Mucosa of rectum (tissue), 2 donors: Measurements from ENCODE around the gene CAMTA1.

Source experiments
- H3K27ac ChIP-seq, 2 donors: one replicate each; pipeline ENCODE4 v1.7.0; 2013; ENCODE audit warnings: inconsistent platforms in 2 of 2, low read depth in 2 of 2, low read length in 2 of 2
- H3K27me3 ChIP-seq, 2 donors: one replicate each; pipeline ENCODE4 v1.7.0; 2013; ENCODE audit warnings: low read length in 2 of 2; ENCODE audit not compliant: control insufficient read depth in 2 of 2, insufficient read depth in 2 of 2
- H3K36me3 ChIP-seq, 2 donors: one replicate each; pipeline ENCODE4 v1.7.0; 2013; ENCODE audit warnings: low read length in 2 of 2; ENCODE audit not compliant: control insufficient read depth in 2 of 2, insufficient read depth in 2 of 2
- H3K4me1 ChIP-seq, 2 donors: one replicate each; pipeline ENCODE4 v1.7.0; 2013; ENCODE audit warnings: low read length in 2 of 2, mild to moderate bottlenecking in 1 of 2; ENCODE audit not compliant: control insufficient read depth in 2 of 2, insufficient read depth in 2 of 2
- H3K4me3 ChIP-seq, 2 donors: one replicate each; pipeline ENCODE4 v1.7.0; 2013; ENCODE audit warnings: low read length in 2 of 2
- H3K9ac ChIP-seq, 2 donors: one replicate each; pipeline ENCODE4 v1.7.0; 2013; ENCODE audit warnings: low read length in 2 of 2, low read depth in 1 of 2, mild to moderate bottlenecking in 1 of 2
- H3K9me3 ChIP-seq, 2 donors: one replicate each; pipeline ENCODE4 v1.7.0; 2013; ENCODE audit warnings: low read length in 2 of 2; ENCODE audit not compliant: control insufficient read depth in 2 of 2
- donor health status: healthy.
- donor health status: Normal muscosa, but diverticular disease.

The CAMTA1 gene

DNA sequence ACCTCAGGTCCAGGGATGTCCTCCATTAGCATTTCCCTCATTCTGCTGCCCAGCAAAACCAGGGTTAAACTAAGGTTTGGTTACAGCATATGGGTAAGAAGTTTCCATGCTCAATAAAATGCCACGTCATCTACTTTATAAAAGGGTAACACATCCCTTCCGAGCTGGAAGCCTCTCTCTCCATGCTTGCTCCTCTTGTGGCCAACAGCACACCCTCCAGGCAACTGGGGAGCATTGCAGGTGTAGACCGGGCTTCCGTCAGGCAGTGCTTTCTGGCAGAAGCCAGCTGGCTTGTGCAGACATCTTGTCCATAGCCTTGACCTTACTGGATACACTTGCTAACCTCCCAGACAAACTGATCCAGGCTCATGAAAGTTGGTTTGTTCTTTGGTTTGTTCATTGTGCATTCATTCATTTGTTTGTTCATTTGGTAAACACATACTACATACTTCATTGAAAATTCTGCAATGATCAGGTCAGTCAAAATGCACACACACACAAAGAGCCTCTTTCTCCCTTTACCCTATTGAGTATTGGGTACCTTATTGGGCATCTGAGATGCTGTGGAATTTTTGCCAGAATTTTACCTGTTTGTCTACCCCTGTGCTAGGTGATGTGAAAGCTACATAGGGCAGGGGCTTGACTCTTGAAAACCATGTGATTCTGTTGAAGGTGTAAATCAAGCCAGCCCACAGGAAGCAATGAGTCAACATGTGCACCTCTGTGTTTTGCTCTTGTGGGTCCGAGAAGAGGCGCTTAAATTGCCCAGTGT, 422.8 kb downstream of the CAMTA1 start:
- H3K4me1 ChIP-seq, result no peaks in the 10 kb centered on the region
- no peak overlapping the region for H3K4me3 ChIP-seq
- H3K36me3 ChIP-seq, result no peaks in the 10 kb centered on the region
- H3K27me3 ChIP-seq, result peaks cover 3 to 4% of the 10 kb centered on the region in 2 donors
- no peak overlapping the region for H3K9ac ChIP-seq
- no peak overlapping the region for H3K27ac ChIP-seq
- H3K9me3 ChIP-seq, result no peaks in the 10 kb centered on the region

DNA sequence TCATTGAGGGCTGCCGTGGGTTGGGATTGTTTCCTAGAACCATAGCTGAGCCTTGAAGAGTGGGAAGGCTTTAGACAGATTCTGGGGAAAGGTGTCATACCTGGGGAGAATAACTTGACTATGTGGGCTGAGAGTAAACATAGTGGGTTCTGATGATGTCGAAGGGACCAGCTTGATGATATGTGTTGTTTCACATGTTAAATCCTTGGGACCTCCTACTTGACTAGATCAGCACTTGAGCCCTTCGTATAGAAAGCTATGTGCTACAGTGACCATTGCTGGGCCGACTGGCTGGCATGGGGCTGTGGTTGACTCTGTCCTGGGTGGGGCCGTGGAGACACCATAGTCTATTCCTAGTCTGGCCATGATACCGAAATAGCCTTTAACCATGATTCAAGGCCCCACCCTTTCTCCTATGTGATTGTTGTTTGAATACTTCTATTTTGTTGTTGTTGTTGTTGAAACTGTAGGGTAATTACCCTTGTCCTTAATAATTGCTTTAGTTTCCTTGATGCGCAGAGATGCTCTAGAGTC, 423.5 kb downstream of the CAMTA1 start:
- no peak overlapping the region for H3K4me3 ChIP-seq
- H3K9ac ChIP-seq, result no peak overlapping the region
- no peaks in the 10 kb centered on the region for H3K9me3 ChIP-seq
- no peaks in the 10 kb centered on the region for H3K4me1 ChIP-seq
- H3K36me3 ChIP-seq, result no peaks in the 10 kb centered on the region
- peaks cover 3 to 4% of the 10 kb centered on the region in 2 donors for H3K27me3 ChIP-seq
- H3K27ac ChIP-seq, result no peak overlapping the region

DNA sequence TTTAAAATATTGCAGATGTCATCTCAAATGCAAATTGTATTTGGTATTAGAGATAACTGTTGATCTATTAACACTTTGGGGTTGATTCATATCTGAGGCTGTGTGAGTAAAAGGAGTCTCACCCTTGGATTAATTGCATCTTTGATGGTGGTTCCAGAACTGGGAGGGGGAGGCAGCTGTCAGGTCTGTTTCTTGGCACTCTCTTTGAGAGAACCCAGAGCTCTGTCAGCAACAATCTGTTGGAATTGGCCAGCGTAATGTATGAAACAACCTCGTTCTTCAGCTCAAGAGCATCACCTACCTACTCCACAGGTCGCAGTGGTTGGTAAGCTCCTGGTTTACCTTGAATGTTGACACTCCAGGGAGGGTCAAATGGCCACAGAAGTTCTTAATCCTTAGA, 424.1 kb downstream of the CAMTA1 start:
- no peak overlapping the region for H3K9ac ChIP-seq
- no peak overlapping the region for H3K4me3 ChIP-seq
- no peak overlapping the region for H3K27ac ChIP-seq
- H3K4me1 ChIP-seq, result no peaks in the 10 kb centered on the region
- H3K27me3 ChIP-seq, result peaks cover 3 to 4% of the 10 kb centered on the region in 2 donors
- H3K36me3 ChIP-seq, result no peaks in the 10 kb centered on the region
- no peaks in the 10 kb centered on the region for H3K9me3 ChIP-seq

DNA sequence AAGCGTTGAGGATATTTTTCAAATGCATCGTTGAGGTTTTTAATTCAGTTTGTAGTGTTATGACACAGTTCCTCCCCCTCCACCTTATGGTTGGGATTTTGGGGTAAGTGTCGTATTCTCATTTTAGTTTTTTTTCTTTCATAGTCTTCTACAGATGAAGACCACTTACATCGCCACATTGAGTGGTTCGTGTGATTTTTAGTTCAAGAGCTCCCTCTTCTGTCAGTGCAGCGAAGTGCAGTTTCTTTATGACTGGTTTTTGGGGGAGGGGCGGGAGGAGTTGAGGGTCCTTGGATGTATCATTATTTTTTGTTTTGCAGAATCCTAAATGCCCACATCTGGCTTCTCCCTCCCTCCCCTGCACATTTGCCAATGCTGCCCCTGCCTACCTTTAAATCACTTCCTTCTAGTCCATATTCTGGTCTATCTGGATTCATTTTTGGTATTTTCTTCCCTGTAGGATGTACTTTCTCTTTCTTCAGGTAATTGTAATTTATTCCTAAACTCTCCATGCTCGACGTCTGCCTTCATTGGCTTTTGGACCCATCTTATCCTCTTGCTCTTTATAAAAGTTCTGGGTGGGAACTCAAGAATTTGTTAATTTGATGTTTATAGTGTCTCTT, 433.1 kb downstream of the CAMTA1 start:
- no peaks in the 10 kb centered on the region for H3K36me3 ChIP-seq
- H3K4me3 ChIP-seq, result no peak overlapping the region
- no peaks in the 10 kb centered on the region for H3K9me3 ChIP-seq

DNA sequence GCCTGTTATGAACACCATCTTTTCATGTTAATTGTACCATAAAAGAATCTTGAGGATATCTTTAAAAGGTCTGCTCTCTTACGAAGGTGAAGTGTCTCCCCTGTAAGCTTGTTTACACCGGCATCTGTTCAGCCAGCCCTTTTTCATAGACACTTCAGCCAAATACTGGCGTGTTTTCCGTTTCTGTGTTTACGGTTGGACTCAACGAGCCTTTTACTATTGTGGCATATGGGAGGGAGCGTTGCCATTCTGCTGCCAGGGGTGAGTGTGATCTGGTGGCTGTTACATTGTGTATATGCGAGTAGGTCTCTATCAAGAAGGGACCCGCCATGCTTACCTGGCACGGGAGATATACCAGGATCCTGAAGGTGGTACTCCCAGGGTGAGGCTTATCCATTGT, 433.8 kb downstream of the CAMTA1 start:
- Histone ChIP-seq H3K9ac (no peak overlapping the region), H3K36me3 (no peaks in the 10 kb centered on the region), H3K4me3 (no peak overlapping the region), H3K27me3 (no peaks in the 10 kb centered on the region), H3K27ac (no peak overlapping the region), H3K9me3 (no peaks in the 10 kb centered on the region), H3K4me1 (no peaks in the 10 kb centered on the region)

More for the DNA sequence above, 433.1 kb downstream of the CAMTA1 start:
- no peak overlapping the region for H3K9ac ChIP-seq
- no peaks in the 10 kb centered on the region for H3K4me1 ChIP-seq
- H3K27me3 ChIP-seq, result no peaks in the 10 kb centered on the region
- no peak overlapping the region for H3K27ac ChIP-seq

DNA sequence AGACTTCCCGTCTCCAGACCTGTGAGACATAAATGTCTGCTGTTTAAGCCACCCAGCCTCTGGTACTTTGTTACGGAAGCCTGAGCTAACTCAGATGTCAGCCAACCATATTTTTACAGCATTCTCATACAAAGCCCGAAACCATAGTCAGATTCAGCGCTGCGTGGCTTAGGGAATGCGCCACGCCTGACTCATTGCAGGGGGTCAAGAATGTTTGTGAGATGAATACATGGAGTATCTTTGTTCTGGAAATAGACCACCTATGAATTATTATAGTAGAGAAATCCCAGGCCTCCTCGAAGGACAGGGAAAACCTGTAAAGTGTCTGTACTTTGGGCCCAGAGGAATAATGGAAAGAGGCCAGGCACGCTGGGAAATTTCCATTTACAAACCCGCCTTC, 434.8 kb downstream of the CAMTA1 start:
- Histone ChIP-seq H3K27ac (no peak overlapping the region), H3K9me3 (no peaks in the 10 kb centered on the region), H3K36me3 (no peaks in the 10 kb centered on the region), H3K9ac (no peak overlapping the region), H3K27me3 (no peaks in the 10 kb centered on the region), H3K4me1 (no peaks in the 10 kb centered on the region), H3K4me3 (no peak overlapping the region)

DNA sequence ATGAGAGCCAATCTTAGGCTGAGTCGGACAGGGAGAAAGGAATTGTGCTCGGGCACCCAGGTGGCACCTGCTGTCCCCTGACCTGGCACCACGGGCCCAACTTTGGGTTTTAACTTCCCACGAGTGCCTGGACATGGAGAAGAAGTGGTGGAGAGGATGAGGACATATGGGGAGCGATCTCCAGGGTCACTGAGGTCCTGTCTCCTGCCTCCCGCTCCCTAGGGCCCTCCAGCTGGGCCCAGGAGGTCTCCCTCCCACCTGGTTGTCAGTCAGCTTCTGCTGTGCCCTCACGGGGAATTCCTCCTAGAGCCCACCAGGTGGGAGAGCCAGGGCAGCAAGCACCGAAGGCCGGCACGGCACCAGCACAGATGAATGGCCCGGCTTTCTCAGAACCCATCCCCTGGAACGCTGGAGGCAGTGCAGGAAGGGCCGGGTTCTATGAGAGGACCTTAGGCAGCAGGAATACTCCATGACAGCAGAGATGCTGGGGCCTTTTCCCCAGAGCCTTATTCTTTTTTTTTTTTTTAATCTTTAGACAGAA, 435.5 kb downstream of the CAMTA1 start:
- Histone ChIP-seq H3K9me3 (no peaks in the 10 kb centered on the region), H3K4me3 (no peak overlapping the region), H3K27ac (no peak overlapping the region), H3K36me3 (no peaks in the 10 kb centered on the region), H3K4me1 (no peaks in the 10 kb centered on the region), H3K27me3 (no peaks in the 10 kb centered on the region), H3K9ac (no peak overlapping the region)

DNA sequence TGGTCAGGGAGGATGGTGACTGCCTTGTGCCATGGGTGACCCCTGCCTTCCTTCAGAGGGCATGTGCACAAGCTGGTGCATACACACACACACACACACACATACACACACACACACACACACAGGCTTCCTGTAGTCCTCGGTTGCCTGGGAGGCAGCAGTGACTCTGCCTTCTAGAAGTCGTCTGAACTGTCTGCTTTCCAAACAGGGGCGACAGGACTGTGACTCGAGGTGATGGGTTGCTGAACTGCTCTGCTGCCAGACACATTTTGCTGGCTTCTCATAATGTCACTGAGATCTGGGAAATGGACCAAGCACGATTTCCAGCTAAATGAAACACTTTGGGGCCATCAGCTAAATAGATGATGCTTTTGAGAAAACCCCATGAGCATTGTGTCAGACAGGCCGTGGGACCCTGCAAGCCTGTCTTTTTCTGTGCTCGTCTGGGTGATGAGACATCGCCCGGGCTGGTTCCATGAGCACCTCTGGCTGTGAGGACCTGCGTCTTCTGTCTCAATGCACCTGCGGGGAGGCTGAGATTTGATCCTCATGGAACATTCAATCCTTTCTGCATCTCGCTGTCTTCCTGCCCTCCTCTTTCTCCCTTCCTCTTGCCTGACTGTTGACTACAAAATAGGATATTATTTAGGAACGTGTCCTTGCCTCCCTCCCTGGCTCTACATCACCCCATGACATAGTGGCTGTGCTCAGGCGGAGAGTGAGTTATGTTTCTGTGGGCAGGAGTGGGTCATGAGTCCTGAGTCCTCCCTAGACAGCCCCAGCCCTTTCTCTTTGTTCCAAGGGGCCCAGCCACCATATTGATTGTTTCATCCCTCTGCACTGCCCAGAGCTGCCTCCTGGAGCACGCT, 436.8 kb downstream of the CAMTA1 start:
- Histone ChIP-seq H3K27me3 (no peaks in the 10 kb centered on the region), H3K27ac (no peak overlapping the region), H3K9me3 (no peaks in the 10 kb centered on the region), H3K4me3 (no peak overlapping the region), H3K4me1 (no peaks in the 10 kb centered on the region), H3K36me3 (no peaks in the 10 kb centered on the region), H3K9ac (no peak overlapping the region)

DNA sequence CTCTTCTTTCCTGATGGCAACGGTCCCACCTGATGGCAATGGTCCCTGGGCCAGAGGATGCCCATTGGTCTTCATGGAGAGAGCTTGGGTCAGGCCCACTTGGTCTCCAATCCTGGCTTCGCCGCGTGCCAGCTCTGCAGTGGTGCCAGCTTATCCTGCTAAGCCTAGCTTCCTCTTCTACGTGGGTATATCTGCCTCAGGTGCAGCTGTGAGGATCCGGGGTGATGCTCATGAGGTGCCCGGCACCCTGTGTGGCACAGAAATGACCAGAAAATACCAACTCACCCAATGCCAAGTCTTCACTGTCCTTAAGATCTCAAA, 437.4 kb downstream of the CAMTA1 start:
- no peak overlapping the region for H3K27ac ChIP-seq
- no peaks in the 10 kb centered on the region for H3K36me3 ChIP-seq
- no peaks in the 10 kb centered on the region for H3K27me3 ChIP-seq
- H3K9me3 ChIP-seq, result no peaks in the 10 kb centered on the region
- H3K4me1 ChIP-seq, result no peaks in the 10 kb centered on the region
- H3K9ac ChIP-seq, result no peak overlapping the region
- H3K4me3 ChIP-seq, result no peak overlapping the region
